NK-92 (cell line): Measurements from ENCODE around the gene RMDN2.

ENCODE experiments used
- DNase-seq: peaks from one replicate; lab custom pipeline; 2025; ENCODE audit not compliant: unreplicated experiment; lab: John Stamatoyannopoulos, UW

The RMDN2 gene, protein sequence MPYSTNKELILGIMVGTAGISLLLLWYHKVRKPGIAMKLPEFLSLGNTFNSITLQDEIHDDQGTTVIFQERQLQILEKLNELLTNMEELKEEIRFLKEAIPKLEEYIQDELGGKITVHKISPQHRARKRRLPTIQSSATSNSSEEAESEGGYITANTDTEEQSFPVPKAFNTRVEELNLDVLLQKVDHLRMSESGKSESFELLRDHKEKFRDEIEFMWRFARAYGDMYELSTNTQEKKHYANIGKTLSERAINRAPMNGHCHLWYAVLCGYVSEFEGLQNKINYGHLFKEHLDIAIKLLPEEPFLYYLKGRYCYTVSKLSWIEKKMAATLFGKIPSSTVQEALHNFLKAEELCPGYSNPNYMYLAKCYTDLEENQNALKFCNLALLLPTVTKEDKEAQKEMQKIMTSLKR

DNA sequence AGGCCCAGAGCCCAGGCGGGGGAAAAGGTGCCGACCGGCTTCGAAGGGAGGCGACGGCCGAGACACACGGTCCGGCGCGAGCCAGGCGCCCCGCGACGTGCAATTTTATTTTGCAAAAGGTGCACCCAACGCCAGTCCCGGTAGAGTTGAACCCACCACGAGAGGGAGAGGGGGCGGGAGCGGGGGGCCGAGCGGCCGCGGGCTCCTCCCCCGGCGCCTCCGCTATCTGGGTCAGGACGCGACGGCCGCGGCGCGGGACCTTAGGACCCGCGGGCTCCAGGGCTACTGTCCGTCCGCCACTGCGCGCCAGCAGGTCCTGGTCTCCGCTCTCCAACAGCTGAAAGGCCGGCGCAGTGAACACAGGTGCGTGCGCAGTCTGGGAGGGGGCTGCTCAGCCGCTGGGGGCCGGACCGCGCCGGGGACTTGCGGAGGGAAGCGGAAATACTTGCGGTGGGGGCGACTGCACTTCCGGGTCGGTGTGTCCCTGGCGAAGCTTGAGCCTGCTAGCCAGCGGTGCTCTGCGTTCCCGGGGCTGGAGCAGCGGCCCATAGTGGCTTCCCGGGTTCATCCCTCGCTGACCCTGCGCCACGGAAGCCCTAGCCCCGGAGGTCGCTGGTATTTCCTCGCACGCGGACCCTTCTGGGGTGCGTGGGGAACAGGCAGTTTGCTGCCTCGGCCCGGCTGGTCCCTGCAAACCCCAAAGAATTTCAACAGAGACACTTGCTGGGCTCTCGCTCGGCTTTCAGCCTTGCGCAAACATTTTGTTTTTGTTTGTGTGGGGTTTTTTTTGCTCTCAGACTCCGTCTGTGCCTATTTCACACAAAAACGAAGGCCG lies at the start of gene RMDN2:
RMDN2 (plus strand) TSS at position 225 of the 835 bp plus-strand sequence. CDS start 3,991 bp downstream, outside the sequence.
- peak; percentile 7 for DNase-seq

DNA sequence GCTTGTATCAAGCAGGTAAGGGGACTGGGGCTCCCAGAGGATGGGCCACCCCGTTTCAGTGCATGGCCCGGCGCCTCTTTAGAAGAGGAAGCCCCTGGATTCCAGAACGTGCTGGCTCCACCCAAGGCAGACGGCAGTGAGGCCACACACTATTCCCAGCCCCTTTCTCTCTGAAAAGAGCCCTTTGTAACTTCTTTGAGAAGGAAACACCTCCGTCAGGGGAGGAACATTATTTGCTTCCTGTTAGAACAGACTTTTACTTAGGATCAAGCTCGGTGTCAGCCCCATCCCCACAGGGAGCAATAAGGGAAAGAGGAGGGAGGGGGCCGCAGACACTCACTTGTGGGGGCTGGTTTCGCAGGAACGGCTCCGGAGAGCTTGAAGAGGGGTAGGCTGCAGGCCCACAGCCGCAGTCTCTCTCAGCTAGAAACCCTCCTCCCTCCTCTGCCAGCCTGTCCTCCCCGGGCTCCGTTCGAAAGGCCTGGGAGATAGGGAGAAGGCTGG lies 49.6 kb upstream of the RMDN2 start:
- DNase-seq: no peak

DNA sequence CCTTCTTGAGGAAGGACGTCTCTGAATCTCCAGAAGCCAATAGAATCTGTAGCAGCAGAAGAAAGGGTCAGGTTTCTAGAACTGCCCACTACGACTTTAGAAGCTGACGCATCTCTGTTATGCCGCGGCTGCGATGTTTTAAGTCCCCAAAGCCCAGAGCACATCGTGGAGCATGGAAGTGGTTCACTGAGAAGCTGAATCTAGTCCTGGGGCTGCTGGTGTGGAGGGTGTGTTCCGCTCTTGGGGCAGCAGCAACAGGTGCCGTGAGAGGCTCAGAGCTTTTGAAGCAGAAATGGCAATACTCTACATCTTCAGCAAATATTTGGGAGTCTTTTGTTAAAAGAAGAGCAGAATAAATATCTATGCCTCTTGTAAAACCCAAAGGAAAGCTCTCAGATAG lies 48.9 kb upstream of the RMDN2 start:
- no peak for DNase-seq

DNA sequence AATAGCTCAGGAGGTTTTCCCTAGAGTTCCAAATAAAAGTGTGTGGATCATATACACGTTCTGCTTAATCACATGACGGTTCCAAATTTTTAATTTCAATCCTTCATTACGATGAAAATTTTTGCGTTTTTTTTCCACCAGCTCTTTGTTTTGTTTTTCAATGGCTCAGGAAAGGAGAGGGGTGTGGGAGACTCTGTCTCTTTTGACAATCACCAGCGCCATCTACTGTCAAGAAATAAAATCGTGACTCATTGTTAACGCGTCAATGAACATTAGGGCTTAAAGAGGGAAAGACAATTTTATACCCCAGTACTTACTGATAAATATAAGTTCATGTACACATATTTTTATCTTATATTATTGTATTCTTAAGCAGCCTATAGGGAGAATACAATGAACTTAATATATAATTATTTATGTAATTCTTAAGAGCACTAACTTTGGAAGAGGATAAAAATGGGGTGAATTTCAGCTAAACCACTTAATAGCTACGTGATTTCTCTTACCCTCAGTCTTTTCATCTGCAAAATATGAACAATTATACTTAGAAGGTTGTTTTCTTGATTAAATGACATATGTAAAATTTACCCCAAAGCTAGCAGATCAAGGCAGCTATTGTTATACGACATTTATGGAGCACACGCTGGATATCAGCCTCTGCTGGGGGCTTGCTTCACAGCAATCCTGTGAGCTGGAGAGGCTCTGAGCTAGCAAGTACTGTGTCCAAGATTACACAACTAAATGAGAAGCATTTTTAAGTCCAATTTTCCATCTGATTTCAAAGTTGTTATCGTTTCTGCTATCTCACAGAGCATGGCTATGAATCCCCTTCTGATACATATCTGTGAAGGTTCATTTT lies 47.4 kb upstream of the RMDN2 start:
- no peak for DNase-seq

DNA sequence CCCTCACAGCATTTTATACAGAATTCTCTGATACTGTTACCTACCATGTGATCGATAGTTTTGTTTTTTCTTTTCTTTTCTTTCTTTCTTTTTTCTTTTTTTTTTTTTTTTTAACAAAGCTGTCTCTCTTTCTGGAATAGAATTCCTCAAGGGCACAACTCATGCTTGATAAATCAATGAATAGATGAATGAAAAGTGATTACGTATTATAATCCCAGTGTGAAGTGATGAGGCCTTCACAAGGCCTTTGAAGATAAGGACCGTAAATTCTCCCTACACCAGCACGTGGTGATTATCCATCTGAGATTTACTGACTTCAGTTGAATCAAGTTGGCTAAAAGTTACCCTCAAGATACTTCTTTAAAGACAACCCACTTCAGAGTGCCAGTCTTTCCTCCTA lies 46.6 kb upstream of the RMDN2 start:
- DNase-seq: no peak

DNA sequence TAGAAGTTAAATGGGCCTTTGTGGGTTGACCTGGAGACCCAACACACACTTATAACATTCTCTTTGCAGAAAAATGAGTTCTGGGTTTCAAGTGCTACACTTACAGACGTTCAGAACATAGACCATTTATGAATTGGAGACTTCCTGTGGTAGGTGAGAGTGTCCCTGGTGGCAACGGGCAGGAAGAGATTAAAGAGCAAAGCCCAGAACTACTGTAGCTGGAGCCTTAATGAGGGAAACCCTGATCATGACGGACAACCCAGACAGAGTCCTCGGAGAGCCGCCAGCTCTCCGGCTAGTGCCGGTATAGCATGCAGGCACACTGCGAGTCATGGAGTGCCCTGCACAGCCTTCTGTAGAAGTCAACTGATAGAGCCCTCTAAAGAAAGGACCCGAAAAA lies 44.5 kb upstream of the RMDN2 start:
- DNase-seq: no peak

DNA sequence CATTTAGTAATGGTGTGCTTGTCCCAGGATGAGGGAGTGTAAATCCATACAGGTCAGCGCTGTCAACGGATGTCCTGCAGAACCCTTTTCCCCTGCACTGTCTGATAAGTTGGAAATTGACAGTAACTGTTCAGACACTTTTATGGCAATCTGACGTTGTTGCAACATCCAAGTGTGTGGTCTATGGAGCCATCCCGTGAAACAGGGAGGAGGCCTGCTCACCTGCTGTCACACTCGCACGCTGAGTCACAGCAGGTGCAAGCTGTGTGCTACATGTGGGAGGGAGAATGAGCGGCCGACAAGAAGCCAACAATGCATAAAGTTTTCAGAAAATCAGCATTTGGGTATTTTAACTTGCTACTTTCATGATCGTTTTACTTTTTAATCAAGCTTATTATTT lies 43.7 kb upstream of the RMDN2 start:
- no peak for DNase-seq

DNA sequence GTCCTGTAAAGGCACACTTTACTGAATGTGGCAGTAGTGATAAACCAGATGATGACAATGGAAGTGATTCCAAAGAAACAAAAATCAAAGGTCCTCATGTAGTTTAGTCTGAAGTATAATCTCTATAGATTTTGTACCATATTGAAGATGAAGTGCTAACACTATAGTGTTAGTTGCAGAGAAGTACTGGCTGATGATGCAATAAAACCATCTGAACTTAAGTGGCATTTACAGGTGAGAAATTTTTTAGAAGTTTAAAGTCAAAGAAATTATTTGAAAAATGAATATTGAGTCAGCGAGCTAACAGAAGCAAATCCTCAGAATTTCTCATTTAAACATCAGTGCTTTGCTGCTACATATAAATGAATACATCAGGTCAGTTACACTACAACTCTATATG lies 43.1 kb upstream of the RMDN2 start:
- DNase-seq: no peak

DNA sequence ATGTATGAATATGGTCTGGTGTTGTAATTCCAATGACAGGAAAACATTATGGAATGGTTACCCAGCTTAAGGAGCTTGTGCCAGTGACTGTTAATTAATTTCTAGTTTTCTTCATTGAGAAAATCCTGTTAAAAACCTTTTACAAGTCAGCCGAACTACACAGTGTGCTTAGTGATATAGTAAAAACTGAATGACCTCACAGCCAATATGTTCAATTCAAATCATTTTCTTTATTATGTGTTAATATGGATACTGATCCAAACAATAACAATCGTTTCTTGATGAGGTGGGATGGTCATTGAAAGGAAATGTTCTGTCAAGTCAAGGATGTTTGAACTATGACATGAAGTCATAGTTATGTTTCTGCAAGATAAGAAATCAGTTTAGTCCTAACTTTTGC lies 41.6 kb upstream of the RMDN2 start:
- no peak for DNase-seq

DNA sequence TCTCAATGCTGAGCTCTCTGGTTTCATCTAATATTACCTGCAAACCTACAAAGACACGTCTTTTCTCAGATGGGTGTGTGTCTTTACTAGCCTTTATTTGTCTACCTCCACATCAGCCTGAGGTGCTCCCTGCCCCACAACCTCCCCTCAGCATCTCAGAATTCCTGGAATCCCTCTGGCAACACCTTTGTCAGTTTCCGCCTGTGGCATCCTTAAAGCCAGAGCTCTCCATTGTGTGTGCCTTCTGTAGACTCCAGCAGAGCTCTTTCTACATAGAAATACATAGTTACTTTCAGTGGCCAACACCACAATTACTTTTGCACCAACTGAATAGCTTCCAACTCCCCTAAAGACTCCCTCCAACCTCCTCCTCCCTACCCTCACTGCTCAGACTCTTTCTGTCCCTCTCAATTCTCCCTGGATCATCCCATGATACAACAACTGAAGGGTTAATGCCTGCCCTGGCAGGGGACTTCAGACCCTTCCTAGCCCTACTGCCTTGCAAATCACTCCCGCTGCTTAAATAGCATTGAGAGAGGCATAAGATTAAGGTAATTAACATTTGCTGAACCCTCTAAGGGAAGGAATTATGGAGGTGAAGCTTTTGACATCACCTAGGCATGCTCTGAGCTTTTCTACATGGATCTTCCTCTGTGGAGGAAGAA lies 39.6 kb upstream of the RMDN2 start:
- DNase-seq: no peak

DNA sequence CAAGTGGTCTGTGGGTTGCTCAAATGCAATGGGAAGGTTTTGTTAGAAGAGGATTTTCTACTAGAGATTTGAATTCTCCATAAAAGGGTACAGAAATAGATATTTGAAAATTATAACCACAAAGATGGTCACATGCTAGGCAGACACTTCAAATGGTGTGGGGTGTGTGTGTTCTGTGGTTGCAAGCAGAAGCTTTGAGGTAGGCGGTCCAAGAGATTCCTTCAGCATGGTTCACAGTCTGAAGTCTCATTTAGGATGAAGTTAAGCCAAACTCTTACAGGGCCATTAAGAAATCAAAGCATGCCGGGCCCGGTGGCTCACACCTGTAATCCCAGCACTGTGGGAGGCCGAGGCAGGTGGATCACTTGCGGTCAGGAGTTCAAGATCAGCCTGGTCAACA lies 38.3 kb upstream of the RMDN2 start:
- no peak for DNase-seq

DNA sequence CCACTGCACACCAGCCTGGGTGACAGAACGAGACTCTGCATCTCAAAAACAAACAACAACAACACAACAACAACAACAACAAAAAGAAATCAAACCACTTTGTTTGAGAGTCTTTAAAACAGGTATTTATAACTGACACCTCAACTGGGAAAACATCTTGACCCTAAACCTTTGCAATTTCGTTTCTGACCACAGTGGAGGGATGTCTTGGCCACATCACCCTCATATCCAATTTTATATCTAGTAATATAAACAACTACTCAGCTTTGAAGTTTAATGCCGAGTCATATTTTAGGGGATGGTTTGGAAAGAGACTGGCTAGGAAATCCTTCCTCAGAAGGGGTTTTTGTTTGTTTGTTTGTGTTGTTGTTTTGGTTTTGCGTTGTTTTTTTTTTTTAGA lies 37.8 kb upstream of the RMDN2 start:
- no peak for DNase-seq

DNA sequence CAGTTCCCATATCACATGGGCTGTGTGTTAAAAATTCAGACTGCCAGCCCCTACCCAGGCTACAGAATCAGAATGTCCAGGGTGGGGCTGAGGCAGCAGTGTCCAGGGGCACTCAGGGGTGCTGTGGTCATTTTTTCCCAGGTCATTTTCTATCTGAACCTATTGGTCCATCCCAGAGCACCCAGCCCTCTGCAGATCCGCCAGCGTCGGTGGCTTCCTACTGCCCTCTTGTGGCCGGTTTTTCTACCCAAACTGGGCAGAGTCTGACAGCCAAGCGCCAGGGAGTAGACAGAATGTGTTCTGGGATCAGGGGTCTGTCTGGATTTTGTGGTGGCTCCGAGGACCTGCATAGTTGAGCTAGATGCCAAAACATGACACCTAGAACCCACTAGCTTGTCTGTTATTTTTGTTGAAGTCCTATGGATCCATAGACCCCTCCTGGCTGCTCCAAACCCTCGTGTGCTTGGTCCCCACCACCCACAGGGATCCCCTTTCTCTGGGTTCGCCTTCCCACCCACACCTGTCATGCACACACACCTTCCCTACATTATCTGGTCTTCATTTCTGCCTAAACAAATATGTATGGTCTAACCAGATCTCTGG lies 34.1 kb upstream of the RMDN2 start:
- no peak for DNase-seq

DNA sequence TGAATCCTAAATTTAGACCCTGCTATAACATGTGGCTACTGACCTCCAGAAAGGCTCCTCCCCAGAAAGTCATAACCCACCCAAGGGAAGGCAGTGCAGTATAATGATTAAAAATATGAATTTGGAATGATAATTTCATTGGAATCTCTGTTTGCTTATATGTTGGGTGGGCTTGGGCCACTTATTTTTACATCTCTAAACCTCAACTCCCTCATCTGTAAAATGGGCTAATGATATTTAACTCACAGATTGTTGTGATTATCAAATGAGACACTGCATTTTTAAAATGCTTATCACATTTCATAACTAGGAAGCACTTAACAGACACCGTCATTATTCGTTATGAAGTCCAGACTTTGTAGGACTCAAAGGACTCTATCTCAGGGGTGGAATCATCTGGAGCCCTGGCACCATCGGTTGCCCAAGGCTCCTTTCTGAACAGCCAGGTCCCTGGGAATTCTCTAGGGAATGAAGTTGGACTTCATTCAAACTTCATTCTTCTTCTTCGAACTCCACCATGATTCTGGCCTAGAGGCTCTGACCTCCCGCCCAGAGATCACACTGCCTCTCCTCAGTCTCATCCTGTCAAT lies 33.1 kb upstream of the RMDN2 start:
- no peak for DNase-seq

DNA sequence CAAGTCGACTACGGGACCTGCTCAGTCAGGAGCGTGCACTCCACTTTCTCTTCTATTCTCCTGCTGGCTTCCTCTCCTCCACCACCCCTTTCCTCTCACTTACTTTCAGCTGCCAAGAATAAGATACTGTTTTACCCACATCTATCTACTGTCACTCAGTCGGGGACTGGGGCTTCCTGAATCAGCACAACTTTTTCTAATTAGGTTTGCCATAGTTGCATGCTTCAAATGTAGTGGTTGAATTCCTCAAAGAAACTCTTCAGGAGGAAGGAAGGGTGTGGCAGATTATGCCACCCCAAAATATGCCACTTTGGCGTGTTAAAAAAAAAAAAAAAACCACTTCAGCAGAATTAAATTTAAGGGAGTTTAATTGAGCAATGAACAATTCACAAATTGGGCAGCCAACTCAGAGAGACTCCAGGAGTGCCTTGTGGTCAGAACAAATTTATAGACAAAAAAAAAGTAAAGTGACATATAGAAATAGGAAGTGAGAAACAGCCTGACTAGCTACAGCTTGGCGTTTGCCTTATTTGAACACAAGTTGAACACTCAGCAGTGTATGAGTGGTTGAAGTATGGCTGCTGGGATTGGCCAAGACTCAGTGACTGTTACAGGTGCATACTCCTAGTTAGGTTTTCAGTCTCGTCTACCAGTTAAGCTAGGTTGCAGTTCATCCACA lies 32.5 kb upstream of the RMDN2 start:
- DNase-seq: no peak

DNA sequence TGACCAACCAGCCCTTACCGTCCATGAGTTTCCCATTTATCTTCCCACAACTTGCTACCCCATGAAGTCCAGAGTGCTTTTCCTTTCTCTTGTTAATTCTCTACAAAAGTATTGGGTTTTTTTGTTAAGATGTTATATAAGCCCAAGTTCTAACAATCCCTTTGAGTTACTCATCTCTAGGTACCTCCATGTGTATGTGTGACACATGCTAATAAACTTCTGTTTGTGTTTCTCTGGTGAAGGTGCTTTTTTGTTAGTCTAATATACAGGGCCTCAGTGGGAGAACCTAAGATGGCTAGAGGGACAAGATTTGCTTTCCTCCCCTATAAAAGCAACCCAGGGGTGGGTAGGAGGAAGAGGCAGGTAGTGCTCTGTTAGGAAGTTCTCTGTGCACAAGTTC lies 31.8 kb upstream of the RMDN2 start:
- DNase-seq: no peak

DNA sequence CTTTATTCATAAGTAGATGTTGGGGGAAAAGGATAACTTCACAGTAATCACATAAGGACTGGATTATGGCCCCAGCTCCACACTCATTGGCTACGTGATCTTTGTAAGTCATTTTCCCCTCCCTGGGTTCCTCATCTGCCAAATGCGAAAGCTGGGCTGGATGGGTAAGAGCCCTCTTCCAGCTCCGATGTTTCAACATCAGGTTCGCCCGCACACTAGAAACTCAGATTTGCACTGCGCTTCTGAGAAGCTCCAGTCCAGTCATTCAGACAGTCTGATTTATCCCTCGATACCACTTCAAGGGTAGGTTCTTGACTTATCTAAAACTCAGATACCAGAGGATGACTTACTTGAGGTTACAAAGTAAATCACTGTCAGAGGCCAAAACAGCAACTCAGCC lies 31.0 kb upstream of the RMDN2 start:
- DNase-seq: no peak

DNA sequence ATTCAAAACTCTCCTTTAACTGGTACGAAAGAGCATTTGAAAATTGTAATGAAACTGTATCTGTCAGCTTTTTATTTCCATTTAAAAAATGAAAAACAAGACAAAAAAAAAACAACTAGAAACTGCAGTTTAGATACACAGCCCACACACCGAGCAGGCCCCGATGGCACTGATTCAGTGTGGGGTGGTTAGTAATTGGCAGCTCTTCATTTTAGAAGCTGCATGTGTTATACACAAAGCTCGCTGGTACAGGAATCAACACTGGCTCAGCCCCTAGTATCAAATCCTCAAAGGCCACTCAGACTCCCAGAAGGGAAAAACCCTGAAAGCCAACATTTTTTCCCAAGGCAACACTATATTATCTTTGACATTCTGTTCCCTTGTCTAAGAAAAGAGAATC lies 30.5 kb upstream of the RMDN2 start:
- no peak for DNase-seq

DNA sequence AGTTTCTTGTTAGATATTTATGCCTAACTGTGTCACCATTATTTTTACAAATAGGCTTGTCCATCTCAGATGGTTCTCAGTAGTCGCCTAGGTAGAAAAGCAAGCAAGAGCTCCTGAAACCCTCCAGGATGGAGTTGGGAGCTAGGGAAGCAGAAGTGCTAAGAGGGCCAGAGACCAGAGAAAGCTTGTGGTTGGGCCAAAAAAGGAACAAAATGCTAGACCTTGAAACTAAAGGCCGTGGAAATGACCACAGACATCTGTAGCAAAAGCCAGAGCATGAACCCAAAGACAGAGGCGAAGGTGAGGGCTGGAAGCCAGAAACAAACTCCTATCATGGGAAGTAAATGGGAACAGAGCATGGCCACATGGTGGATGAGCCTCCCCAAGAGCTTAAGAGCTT lies 29.9 kb upstream of the RMDN2 start:
- no peak for DNase-seq
